Measurements from ENCODE around the gene HDAC6. TPM values are rescaled to one million over a fixed set of nuclear protein-coding genes. Genes with fewer than 3 reads are reported as not detected.

Gene HDAC6
- polyA plus RNA-seq, 1 donor = 101 TPM

Other genes with a start within 250 kb of the HDAC6 start
- gene RBM3, start 227.6 kb upstream of the HDAC6 start, polyA plus RNA-seq (ENCODE audit: insufficient read length) = 300 TPM
- gene WDR13, start 204.6 kb upstream of the HDAC6 start, polyA plus RNA-seq (ENCODE audit: insufficient read length) = 108 TPM
- gene WAS, start 118.3 kb upstream of the HDAC6 start, polyA plus RNA-seq (ENCODE audit: insufficient read length) = 4.2 TPM
- 4.6 TPM for gene SUV39H1, start 105.3 kb upstream of the HDAC6 start, polyA plus RNA-seq (ENCODE audit: insufficient read length)
- not detected for gene GLOD5, start 40.3 kb upstream of the HDAC6 start, polyA plus RNA-seq (ENCODE audit: insufficient read length)
- gene GATA1, start 15.5 kb upstream of the HDAC6 start, polyA plus RNA-seq (ENCODE audit: insufficient read length) = 0.72 TPM
- not detected for gene ERAS, start 24.4 kb downstream of the HDAC6 start, polyA plus RNA-seq (ENCODE audit: insufficient read length)
- gene PCSK1N, start 33.5 kb downstream of the HDAC6 start, polyA plus RNA-seq (ENCODE audit: insufficient read length) = not detected
- 38.2 TPM for gene TIMM17B, start 95.7 kb downstream of the HDAC6 start, polyA plus RNA-seq (ENCODE audit: insufficient read length)
- 69.1 TPM for gene PQBP1, start 95.9 kb downstream of the HDAC6 start, polyA plus RNA-seq (ENCODE audit: insufficient read length)
- gene SLC35A2, start 109.6 kb downstream of the HDAC6 start, polyA plus RNA-seq (ENCODE audit: insufficient read length) = 16.4 TPM
- gene PIM2, start 117.0 kb downstream of the HDAC6 start, polyA plus RNA-seq (ENCODE audit: insufficient read length) = 2.1 TPM
- 41.6 TPM for gene OTUD5, start 155.5 kb downstream of the HDAC6 start, polyA plus RNA-seq (ENCODE audit: insufficient read length)
- gene KCND1, start 169.8 kb downstream of the HDAC6 start, polyA plus RNA-seq (ENCODE audit: insufficient read length) = 1.4 TPM
- 22.0 TPM for gene GRIPAP1, start 200.2 kb downstream of the HDAC6 start, polyA plus RNA-seq (ENCODE audit: insufficient read length)
- gene TFE3, start 241.3 kb downstream of the HDAC6 start, polyA plus RNA-seq (ENCODE audit: insufficient read length) = 22.2 TPM